WTC11 (cell line): ENCODE results near the gene TMTC1. TPM values are rescaled to one million over a fixed set of nuclear protein-coding genes. Genes with fewer than 3 reads are reported as not detected.

ENCODE experiments used
- ATAC-seq: fragments of 200-7000 bp; cut with Tn5 transposase; 2 replicates; pipeline ENCODE4 v1.10.0; 2021; ENCODE audit warnings: mild to moderate bottlenecking, moderate library complexity
- CTCF ChIA-PET: fragments of 300-600 bp; sonication (Branson Sonifier 250); formaldehyde crosslinking; loops from one replicate; lab custom pipeline; 2021; ENCODE audit warnings: antibody characterized with exemption; lab: Charles Lee
- POLR2A ChIA-PET: fragments of 350-600 bp; sonication (Branson Sonifier 250); formaldehyde crosslinking; loops from one replicate; lab custom pipeline; 2021; ENCODE audit warnings: antibody characterized with exemption; lab: Charles Lee
- DNase-seq: peaks from one replicate; pipeline ENCODE4 v3.0.0; 2021; ENCODE audit warnings: low spot score
- H3K27ac Mint-ChIP-seq: 2 replicates; pipeline ENCODE4 v1.8.0; 2021; ENCODE audit warnings: mixed read lengths
- H3K27me3 Mint-ChIP-seq: 2 replicates; pipeline ENCODE4 v1.8.0; 2021; ENCODE audit warnings: low read depth, mild to moderate bottlenecking, moderate library complexity, mixed read lengths
- H3K36me3 Mint-ChIP-seq: 2 replicates; pipeline ENCODE4 v1.8.0; 2021; ENCODE audit warnings: mixed read lengths
- H3K4me1 Mint-ChIP-seq: 2 replicates; pipeline ENCODE4 v1.8.0; 2022; ENCODE audit warnings: mixed read lengths
- H3K4me3 Mint-ChIP-seq: 2 replicates; pipeline ENCODE4 v1.8.0; 2021; ENCODE audit warnings: mild to moderate bottlenecking, moderate library complexity, mixed read lengths
- H3K9me3 Mint-ChIP-seq: 2 replicates; pipeline ENCODE4 v1.8.0; 2021; ENCODE audit warnings: mixed read lengths
- ESRRA ChIP-seq: sonication (generic); formaldehyde crosslinking; IDR thresholded peaks from 2 replicates; pipeline ENCODE4 v1.8.1; 2022; ENCODE audit warnings: mild to moderate bottlenecking, missing genetic modification reagents, borderline replicate concordance
- FOXP1 ChIP-seq: sonication (generic); formaldehyde crosslinking; IDR thresholded peaks from 2 replicates; pipeline ENCODE4 v1.8.0; 2022; ENCODE audit warnings: missing genetic modification reagents, mild to moderate bottlenecking, moderate library complexity, borderline replicate concordance
- HMGA2 ChIP-seq: fragments of 250-450 bp; sonication (Bioruptor Pico); IDR thresholded peaks from 2 replicates; pipeline ENCODE4 v1.4.0; 2021; ENCODE audit warnings: mild to moderate bottlenecking, moderate library complexity
- IRF2 ChIP-seq: sonication (generic); formaldehyde crosslinking; IDR thresholded peaks from 2 replicates; pipeline ENCODE4 v1.8.0; 2022; ENCODE audit warnings: low read depth, missing genetic modification reagents, borderline replicate concordance
- JAZF1 ChIP-seq: fragments of 250-450 bp; sonication (Bioruptor Pico); IDR thresholded peaks from 2 replicates; pipeline ENCODE4 v1.9.0; 2021; ENCODE audit warnings: moderate library complexity, mild to moderate bottlenecking, inconsistent platforms
- JUN ChIP-seq: sonication (generic); formaldehyde crosslinking; IDR thresholded peaks from 2 replicates; pipeline ENCODE4 v1.8.0; 2023; ENCODE audit warnings: mild to moderate bottlenecking, missing genetic modification reagents
- NFATC4 ChIP-seq: fragments of 250-450 bp; sonication (Bioruptor Pico); IDR thresholded peaks from 2 replicates; pipeline ENCODE4 v1.9.0; 2021; ENCODE audit warnings: mild to moderate bottlenecking
- RELA ChIP-seq: sonication (generic); formaldehyde crosslinking; IDR thresholded peaks from 2 replicates; pipeline ENCODE4 v1.8.1; 2022; ENCODE audit warnings: missing genetic modification reagents, mild to moderate bottlenecking, borderline replicate concordance
- SOX15 ChIP-seq: fragments of 250-450 bp; sonication (Bioruptor Pico); IDR thresholded peaks from 2 replicates; pipeline ENCODE4 v1.9.0; 2021; ENCODE audit warnings: mild to moderate bottlenecking
- SP1 ChIP-seq: sonication (generic); formaldehyde crosslinking; conservative IDR thresholded peaks from 2 replicates; pipeline ENCODE4 v1.8.1; 2022; ENCODE audit warnings: missing genetic modification reagents
- TP53 ChIP-seq: sonication (generic); formaldehyde crosslinking; IDR thresholded peaks from 2 replicates; pipeline ENCODE4 v1.8.1; 2023; ENCODE audit warnings: mild to moderate bottlenecking, missing genetic modification reagents
- ZNF121 ChIP-seq: sonication (generic); formaldehyde crosslinking; IDR thresholded peaks from 2 replicates; pipeline ENCODE4 v1.8.0; 2023; ENCODE audit warnings: missing genetic modification reagents
- ZNF219 ChIP-seq: sonication (generic); formaldehyde crosslinking; IDR thresholded peaks from 2 replicates; pipeline ENCODE4 v1.8.0; 2023; ENCODE audit warnings: missing genetic modification reagents, mild to moderate bottlenecking, borderline replicate concordance
- ZNF232 ChIP-seq: sonication (generic); formaldehyde crosslinking; IDR thresholded peaks from 2 replicates; pipeline ENCODE4 v1.8.0; 2022; ENCODE audit warnings: mild to moderate bottlenecking, missing genetic modification reagents
- ZNF263 ChIP-seq: sonication (generic); formaldehyde crosslinking; IDR thresholded peaks from 2 replicates; pipeline ENCODE4 v1.8.1; 2022; ENCODE audit warnings: low read depth, mild to moderate bottlenecking, moderate library complexity, missing genetic modification reagents
- ZNF423 ChIP-seq: fragments of 250-450 bp; sonication (Bioruptor Pico); IDR thresholded peaks from 2 replicates; pipeline ENCODE4 v2.1.2; 2022; ENCODE audit warnings: mild to moderate bottlenecking, moderate library complexity
- total RNA-seq: library from RNA; stranded (reverse); gene quantifications from 3 replicates; pipeline ENCODE4 v1.2.3, GENCODE V29; 2021
- TF ChIP-seq, protein P1 (sequence below): sonication (generic); formaldehyde crosslinking; IDR thresholded peaks from 2 replicates; pipeline ENCODE4 v1.8.1; 2023; ENCODE audit warnings: mild to moderate bottlenecking, missing genetic modification reagents, moderate library complexity
- TF ChIP-seq, protein P2 (sequence below): sonication (generic); formaldehyde crosslinking; IDR thresholded peaks from 2 replicates; pipeline ENCODE4 v1.8.0; 2022; ENCODE audit warnings: mild to moderate bottlenecking, missing genetic modification reagents
- TF ChIP-seq, protein P3 (sequence below): fragments of 200-600 bp; IDR thresholded peaks from 2 replicates; pipeline ENCODE4 v1.8.0; 2022; ENCODE audit warnings: antibody characterized with exemption
- TF ChIP-seq, protein P4 (sequence below): fragments of 250-450 bp; sonication (Bioruptor Pico); IDR thresholded peaks from 2 replicates; pipeline ENCODE4 v1.9.0; 2021; ENCODE audit warnings: mild to moderate bottlenecking
- TF ChIP-seq, protein P5 (sequence below): fragments of 250-450 bp; sonication (Bioruptor Pico); conservative IDR thresholded peaks from 2 replicates; pipeline ENCODE4 v1.9.0; 2021; ENCODE audit warnings: mild to moderate bottlenecking

TMTC1 gene
- total RNA-seq, 1 experiment from 2014 or later, result 17.3 TPM

DNA sequence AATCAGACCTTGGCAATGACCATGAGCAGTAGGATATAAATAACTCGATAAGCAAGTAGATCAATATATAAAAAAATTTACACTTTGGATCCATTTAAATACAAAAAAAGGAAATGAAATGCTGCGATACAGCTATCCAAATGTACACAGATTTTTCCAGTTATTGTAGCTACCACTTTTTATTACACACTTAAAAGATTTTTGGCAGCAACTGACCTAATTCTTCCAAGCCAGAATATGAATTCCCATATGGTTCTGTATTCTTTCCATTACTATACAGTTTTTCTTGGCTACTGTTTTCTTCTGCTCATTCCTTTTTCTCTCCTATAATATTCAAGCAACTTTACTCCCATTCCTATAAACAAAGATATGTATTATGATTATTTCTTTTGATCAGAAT lies 52.2 kb downstream of the TMTC1 start:
- no peaks in the 10 kb centered on the region for H3K9me3 Mint-ChIP-seq
- H3K4me3 Mint-ChIP-seq, result no peak overlapping the region

DNA sequence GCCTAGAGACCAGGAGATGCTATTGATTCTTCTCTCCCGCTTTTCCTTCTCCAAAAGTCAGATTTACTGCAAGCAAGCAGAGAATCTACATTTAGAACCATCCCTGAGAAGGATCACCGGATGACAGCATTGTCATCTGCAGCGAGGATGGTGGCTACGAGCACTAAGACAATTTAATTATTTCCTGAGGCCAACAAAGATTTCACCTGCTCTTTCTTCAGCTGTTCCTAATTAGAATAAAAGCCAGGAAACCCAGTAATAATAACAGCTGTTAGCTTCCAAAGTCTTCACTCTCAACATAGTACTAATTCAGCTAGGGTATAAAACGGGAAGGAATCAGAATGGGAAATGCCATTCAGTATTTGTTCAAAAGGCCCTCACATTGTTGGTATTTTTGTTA lies 53.3 kb downstream of the TMTC1 start:
- Mint-ChIP-seq H3K27ac (no peak overlapping the region), H3K36me3 (no peaks in the 10 kb centered on the region), H3K27me3 (peaks cover 7% of the 10 kb centered on the region; the same call in 1 of the 2 replicates)
- TF ChIP-seq JAZF1, result no peak
- TF ChIP-seq ZNF219, result no peak
- TF ChIP-seq, protein P1, sequence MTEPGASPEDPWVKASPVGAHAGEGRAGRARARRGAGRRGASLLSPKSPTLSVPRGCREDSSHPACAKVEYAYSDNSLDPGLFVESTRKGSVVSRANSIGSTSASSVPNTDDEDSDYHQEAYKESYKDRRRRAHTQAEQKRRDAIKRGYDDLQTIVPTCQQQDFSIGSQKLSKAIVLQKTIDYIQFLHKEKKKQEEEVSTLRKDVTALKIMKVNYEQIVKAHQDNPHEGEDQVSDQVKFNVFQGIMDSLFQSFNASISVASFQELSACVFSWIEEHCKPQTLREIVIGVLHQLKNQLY (CRISPR knock-in tag), result no peak
- TF ChIP-seq, all 79 proteins: peak for 0
- CTCF ChIA-PET, result no interaction called here
- no peak for DNase-seq
- no peak for ATAC-seq
- Mint-ChIP-seq H3K4me3 (no peak overlapping the region), H3K4me1 (peaks cover 22% of the 10 kb centered on the region), H3K9me3 (no peaks in the 10 kb centered on the region)
- POLR2A ChIA-PET, result no interaction called here

More for the DNA sequence above, 52.2 kb downstream of the TMTC1 start:
- no peaks in the 10 kb centered on the region for H3K36me3 Mint-ChIP-seq
- POLR2A ChIA-PET, result no interaction called here
- H3K4me1 Mint-ChIP-seq, result peaks cover 13% of the 10 kb centered on the region
- no peak overlapping the region for H3K27ac Mint-ChIP-seq
- no peak for DNase-seq
- peaks cover 7% of the 10 kb centered on the region; the same call in 1 of the 2 replicates for H3K27me3 Mint-ChIP-seq
- CTCF ChIA-PET, result no interaction called here
- ATAC-seq, result no peak
- TF ChIP-seq, protein P2, sequence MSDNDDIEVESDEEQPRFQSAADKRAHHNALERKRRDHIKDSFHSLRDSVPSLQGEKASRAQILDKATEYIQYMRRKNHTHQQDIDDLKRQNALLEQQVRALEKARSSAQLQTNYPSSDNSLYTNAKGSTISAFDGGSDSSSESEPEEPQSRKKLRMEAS (CRISPR knock-in tag), result no peak
- no peak for TF ChIP-seq NFATC4
- TF ChIP-seq IRF2 (CRISPR knock-in tag), result no peak
- TF ChIP-seq SP1 (CRISPR knock-in tag), result no peak
- no peak for TF ChIP-seq ZNF121 (CRISPR knock-in tag)
- no peak for TF ChIP-seq SOX15 (CRISPR knock-in tag)
- no peak for TF ChIP-seq JUN (CRISPR knock-in tag)
- TF ChIP-seq, protein P3, sequence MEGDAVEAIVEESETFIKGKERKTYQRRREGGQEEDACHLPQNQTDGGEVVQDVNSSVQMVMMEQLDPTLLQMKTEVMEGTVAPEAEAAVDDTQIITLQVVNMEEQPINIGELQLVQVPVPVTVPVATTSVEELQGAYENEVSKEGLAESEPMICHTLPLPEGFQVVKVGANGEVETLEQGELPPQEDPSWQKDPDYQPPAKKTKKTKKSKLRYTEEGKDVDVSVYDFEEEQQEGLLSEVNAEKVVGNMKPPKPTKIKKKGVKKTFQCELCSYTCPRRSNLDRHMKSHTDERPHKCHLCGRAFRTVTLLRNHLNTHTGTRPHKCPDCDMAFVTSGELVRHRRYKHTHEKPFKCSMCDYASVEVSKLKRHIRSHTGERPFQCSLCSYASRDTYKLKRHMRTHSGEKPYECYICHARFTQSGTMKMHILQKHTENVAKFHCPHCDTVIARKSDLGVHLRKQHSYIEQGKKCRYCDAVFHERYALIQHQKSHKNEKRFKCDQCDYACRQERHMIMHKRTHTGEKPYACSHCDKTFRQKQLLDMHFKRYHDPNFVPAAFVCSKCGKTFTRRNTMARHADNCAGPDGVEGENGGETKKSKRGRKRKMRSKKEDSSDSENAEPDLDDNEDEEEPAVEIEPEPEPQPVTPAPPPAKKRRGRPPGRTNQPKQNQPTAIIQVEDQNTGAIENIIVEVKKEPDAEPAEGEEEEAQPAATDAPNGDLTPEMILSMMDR, result no peak
- no peak for TF ChIP-seq ZNF232 (CRISPR knock-in tag)
- no peak for TF ChIP-seq TP53
- TF ChIP-seq, protein P4, sequence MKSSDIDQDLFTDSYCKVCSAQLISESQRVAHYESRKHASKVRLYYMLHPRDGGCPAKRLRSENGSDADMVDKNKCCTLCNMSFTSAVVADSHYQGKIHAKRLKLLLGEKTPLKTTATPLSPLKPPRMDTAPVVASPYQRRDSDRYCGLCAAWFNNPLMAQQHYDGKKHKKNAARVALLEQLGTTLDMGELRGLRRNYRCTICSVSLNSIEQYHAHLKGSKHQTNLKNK (CRISPR knock-in tag), result no peak
- no peak for TF ChIP-seq HMGA2 (CRISPR knock-in tag)
- no peak for TF ChIP-seq ZNF263 (CRISPR knock-in tag)
- TF ChIP-seq ZNF423 (CRISPR knock-in tag), result no peak
- TF ChIP-seq FOXP1 (CRISPR knock-in tag), result no peak
- TF ChIP-seq JAZF1, result no peak
- TF ChIP-seq, protein P5, sequence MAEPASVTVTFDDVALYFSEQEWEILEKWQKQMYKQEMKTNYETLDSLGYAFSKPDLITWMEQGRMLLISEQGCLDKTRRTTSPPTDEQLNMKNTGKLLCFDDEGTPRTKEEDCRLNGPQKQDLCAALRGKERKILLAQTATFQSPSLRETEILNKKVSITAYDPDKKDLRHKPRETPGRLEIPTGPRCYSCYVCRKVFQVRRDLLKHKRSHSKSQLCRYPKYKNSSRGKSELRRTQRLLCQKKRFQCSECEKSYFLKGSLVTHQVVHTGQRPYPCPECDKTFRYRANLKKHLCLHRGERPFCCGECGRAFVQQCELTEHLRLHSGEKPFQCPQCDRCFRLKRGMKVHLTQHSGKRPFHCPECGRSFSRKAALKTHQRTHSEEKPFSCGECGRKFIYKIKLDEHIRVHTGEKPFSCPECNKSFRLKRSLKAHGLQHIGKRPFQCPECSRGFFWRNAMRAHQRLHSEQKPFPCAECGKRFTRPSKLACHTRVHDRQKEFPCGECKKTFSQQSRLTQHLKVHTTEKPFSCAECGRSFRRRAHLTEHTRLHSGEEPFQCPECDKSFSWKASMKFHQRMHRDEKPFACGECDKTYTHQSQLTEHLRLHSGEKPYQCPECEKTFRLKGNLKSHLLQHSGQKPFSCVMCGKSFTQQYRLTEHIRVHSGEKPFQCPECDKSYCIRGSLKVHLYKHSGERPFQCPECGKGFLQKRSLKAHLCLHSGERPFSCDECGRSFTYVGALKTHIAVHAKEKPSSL, result no peak
- TF ChIP-seq ESRRA (CRISPR knock-in tag), result no peak
- TF ChIP-seq RELA (CRISPR knock-in tag), result no peak
